Gastroesophageal sphincter (tissue), 3 donors: ENCODE measurements around the gene CKAP4.

Experiments used
- EP300 ChIP-seq: sonication (generic); formaldehyde crosslinking; IDR thresholded peaks from one replicate; pipeline ENCODE4 v1.6.1; 2017; ENCODE audit warnings: antibody characterized with exemption, mild to moderate bottlenecking
- POLR2A ChIP-seq, 2 donors: fragments of 450-650 bp; IDR thresholded peaks; one replicate each; pipeline ENCODE4 v1.6.1; 2017; ENCODE audit warnings: antibody characterized with exemption in 2 of 2, mild to moderate bottlenecking in 2 of 2, moderate library complexity in 1 of 2
- POLR2AphosphoS5 ChIP-seq: sonication (generic); formaldehyde crosslinking; IDR thresholded peaks from one replicate; pipeline ENCODE4 v1.6.1; 2017; ENCODE audit warnings: antibody characterized with exemption
- TF ChIP-seq, protein P1 (sequence below), 4 experiments: fragments of 200-600 bp in 2 of 4; fragments of 450-650 bp in 2 of 4; sonication (generic) in 1 of 4; IDR thresholded peaks; one replicate each; pipeline ENCODE4 v1.5.1; 2017 to 2019; ENCODE audit warnings: antibody characterized with exemption in 4 of 4, mild to moderate bottlenecking in 2 of 4, moderate library complexity in 2 of 4

- TF ChIP-seq, protein P1, sequence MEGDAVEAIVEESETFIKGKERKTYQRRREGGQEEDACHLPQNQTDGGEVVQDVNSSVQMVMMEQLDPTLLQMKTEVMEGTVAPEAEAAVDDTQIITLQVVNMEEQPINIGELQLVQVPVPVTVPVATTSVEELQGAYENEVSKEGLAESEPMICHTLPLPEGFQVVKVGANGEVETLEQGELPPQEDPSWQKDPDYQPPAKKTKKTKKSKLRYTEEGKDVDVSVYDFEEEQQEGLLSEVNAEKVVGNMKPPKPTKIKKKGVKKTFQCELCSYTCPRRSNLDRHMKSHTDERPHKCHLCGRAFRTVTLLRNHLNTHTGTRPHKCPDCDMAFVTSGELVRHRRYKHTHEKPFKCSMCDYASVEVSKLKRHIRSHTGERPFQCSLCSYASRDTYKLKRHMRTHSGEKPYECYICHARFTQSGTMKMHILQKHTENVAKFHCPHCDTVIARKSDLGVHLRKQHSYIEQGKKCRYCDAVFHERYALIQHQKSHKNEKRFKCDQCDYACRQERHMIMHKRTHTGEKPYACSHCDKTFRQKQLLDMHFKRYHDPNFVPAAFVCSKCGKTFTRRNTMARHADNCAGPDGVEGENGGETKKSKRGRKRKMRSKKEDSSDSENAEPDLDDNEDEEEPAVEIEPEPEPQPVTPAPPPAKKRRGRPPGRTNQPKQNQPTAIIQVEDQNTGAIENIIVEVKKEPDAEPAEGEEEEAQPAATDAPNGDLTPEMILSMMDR (IDR thresholded peaks at IDR 0.05), result no peak
- TF ChIP-seq POLR2AphosphoS5 (no peak), EP300 (no peak), POLR2A (IDR thresholded peaks at IDR 0.05) (no peak)
Observed at GRCh38 chr12:106213662-106214061, 34.2 kb downstream of the CKAP4 start.
